GM13976 (cell line): ENCODE measurements around the gene OR2V1.
"Not testable (repeated sequence)": the region's sequence is repeated elsewhere in the genome, so short reads cannot be mapped to it uniquely, and the experiment has no call there.

Experiments used
- DNase-seq: peaks from one replicate; pipeline ENCODE4 v3.0.0; 2012; ENCODE audit warnings: low spot score
- in situ Hi-C: fragments of 300-500 bp; cut with MboI; formaldehyde crosslinking; loops from one replicate; pipeline ENCODE4 v1.12.0; 2022; ENCODE audit warnings: low sequenced_read_pairs, mixed read lengths, inconsistent platforms; ENCODE audit not compliant: unreplicated experiment
- TF ChIP-seq, protein P1 (sequence below): IDR thresholded peaks from 2 replicates; pipeline ENCODE4 v1.5.1; 2012; ENCODE audit warnings: borderline replicate concordance, mild to moderate bottlenecking; ENCODE audit not compliant: insufficient read depth; ENCODE audit errors: extremely low read depth, missing control alignments, control extremely low read depth

OR2V1 gene

DNA sequence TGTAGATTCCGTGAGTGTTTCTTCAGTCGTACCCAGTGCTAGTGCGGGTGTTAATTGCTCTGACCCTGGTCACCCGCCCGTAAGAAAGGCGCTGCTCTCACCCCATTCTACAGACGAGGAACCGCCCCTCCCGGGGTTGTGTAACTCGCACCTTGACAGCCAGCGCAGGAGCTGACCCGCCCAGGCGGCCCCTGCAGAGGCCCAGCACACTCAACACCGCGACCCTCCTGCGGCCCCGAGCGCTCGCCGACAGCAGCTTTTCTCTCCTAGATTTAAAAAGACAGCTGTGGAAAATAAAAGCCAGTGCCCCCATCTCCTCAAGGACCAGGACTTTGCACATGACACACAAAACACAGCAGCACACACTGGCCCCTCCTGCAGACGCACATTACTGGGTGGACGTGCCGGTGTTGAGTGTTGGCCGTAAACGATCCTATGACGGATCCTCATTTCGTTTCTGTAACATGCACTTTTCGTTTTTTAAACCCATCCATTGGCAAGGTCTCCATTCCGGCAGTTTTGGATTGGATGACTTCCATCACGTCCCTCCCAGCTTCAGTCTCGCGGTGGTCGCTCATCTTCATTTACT is 39.4 kb upstream of the OR2V1 start:
- TF ChIP-seq, protein P1, sequence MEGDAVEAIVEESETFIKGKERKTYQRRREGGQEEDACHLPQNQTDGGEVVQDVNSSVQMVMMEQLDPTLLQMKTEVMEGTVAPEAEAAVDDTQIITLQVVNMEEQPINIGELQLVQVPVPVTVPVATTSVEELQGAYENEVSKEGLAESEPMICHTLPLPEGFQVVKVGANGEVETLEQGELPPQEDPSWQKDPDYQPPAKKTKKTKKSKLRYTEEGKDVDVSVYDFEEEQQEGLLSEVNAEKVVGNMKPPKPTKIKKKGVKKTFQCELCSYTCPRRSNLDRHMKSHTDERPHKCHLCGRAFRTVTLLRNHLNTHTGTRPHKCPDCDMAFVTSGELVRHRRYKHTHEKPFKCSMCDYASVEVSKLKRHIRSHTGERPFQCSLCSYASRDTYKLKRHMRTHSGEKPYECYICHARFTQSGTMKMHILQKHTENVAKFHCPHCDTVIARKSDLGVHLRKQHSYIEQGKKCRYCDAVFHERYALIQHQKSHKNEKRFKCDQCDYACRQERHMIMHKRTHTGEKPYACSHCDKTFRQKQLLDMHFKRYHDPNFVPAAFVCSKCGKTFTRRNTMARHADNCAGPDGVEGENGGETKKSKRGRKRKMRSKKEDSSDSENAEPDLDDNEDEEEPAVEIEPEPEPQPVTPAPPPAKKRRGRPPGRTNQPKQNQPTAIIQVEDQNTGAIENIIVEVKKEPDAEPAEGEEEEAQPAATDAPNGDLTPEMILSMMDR: no peak
- in situ Hi-C loops: no loop called here
- DNase-seq: no peak

DNA sequence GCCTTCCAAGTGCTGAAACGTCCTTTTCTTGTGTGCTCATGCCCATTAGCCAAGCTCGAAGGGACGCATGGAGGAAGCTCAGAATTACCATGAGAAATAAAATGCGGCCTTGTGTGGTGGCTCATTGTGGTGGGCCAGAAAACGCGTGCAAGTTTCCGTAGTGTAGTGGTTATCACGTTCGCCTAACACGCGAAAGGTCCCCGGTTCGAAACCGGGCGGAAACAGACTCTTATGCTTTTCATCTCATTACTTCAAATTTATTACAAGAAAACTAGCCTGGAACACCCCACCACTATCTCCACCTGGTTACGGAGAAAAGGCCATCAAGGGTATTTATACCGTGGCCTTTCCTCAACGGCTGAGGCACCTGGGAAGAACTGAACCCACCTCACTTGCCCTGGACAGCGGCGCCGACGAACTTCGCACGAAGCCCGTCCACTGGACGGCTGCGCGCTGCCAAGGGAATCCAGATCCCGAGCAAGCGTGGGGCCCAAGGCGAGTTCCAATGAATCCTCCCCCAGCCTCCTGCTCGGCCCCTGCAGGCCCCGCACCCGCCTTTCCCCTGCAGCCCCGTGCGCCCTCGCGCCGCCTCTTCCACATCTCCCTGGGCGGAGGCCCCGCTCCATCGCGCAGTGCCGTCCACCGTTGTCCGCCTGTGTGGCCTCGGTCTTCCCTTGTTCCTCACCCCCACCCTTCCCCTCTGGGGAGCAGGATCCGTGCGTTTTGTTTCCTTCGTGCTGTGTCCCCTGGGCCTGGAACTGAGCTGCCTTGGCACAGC is 38.7 kb upstream of the OR2V1 start:
- in situ Hi-C loops, DNase-seq: not testable (repeated sequence)

DNA sequence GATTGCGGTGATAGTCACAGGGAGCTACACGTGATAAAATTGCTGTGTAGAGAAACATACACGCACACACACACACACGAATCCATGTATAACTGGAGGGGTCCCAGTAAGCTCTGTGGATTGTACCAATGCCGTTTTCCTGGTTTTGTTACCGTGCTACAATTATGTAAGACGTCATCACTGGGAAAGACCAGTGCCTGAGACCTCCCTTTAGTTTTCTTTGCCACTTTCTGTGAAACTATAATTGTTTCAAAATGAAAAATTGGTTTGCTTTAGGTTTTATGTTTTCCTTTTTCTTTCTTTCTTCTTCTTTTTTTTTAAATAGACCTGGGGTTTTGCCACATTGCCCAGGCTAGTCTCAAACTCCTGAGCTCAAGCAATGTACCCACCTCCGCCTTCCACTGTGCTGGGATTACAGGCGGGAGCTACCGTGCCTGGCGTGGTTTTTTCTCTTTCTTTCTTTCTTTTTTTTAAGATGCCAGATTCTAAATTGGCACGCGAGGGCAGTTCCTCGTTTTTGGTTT is 37.7 kb upstream of the OR2V1 start:
- TF ChIP-seq, protein P1: no peak
- no peak for DNase-seq
- in situ Hi-C loops: no loop called here

DNA sequence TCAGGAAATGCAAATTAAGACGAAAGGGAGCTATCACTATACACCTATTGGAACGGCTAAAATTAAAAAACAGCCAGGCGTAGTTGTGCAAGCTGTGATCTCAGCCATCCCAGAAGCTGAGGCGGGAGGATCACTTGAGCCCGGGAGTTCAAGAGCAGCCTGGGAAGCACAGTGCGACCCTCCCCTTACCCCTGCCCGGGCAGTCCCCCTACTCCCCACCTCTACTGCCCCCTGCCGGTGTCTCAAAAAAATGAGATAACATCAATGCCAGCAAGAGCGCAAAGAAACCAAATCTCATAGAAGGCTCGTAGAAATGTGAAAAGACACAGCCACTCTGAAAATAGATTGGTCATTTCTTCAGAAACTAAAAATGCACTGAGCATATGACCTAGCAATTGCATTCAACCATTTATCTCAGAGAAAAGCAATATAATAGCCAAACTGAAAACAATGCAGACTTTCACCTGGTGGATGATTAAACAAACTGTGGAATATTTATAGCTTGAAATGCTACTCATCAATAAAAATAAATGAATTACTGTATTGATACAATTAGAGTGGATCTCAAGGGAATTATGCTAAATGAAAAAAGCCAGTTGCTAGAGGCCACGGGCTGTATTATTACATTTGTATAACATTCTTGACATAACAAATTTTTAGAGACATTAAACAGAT is 37.0 kb upstream of the OR2V1 start:
- DNase-seq: no peak
- in situ Hi-C loops: no loop called here
- TF ChIP-seq, protein P1: peak; percentile 40

DNA sequence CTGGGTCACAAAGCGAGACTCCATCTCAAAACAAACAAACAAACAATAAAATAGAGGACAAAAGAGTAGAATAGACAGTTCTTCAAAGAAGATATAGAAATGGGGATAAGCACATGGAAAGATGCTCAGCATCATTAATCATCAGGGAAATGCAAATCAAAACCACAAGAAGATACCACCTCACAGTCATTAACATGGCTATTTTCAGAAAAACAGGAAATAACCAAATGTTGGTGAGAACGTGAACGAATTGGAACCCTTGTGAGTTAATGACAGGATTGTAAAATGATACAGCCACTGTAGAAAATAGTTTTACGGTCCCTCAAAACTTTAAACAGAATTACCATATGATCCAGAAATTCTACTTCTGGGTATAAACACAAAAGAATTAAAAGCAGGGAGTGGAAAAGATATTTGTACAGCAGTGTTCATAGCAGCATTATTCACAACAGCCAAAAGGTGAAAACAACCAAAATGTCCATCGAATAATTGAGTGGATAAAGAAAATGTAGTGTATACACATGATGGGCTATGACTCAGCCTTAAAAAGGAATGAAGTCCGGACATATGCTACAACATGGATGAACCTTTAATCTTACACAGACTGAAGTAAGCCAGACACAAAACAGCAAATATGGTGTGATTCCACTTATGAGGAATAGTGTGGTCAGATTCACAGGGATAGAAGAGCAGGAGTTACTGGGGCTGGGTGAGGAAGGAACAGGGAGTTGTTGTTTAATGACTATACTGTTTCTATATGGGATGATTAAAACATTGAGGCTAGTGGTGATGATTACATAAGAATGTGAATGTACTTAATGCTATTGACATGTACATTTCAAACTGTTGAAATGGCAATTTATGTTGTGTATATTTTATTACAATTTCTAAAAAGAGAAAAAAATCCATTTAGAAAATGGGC is 36.1 kb upstream of the OR2V1 start:
- TF ChIP-seq, protein P1: no peak
- no peak for DNase-seq
- in situ Hi-C loops: no loop called here

DNA sequence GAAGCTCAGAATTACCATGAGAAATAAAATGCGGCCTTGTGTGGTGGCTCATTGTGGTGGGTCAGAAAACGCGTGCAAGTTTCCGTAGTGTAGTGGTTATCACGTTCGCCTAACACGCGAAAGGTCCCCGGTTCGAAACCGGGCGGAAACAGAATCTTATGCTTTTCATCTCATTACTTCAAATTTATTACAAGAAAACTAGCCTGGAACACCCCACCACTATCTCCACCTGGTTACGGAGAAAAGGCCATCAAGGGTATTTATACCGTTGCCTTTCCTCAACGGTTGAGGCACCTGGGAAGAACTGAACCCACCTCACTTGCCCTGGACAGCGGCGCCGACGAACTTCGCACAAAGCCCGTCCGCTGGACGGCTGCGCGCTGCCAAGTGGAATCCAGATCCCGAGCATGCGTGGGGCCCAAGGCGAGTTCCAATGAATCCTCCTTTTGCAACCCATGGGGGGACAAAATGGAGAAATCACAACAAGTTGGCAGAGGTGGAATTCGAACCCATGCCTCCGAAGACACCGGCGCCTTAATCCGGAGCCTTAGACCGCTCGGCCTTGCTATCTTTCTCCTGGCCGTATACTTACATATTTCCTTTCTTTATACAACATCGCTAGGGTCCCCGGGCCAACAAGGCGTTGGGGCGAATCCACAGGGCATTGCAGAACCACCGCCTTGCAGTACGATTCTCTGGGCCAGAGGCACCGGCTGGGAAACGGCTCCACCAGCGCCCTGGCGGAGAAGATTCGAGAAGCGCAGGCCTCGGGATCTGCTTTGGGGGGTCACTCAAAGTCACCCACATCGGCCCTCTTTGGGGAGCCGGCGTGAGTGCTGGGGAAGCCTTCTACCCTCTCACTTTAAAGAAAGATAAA is 33.3 kb upstream of the OR2V1 start:
- TF ChIP-seq, protein P1: no peak
- in situ Hi-C loops: no loop called here
- DNase-seq: no peak
